HepG2 (cell line): ENCODE results near the gene PITPNM2. TPM values are rescaled to one million over a fixed set of nuclear protein-coding genes. Genes with fewer than 3 reads are reported as not detected.

Experiments
- ARHGAP35 ChIP-seq: sonication (generic); formaldehyde crosslinking; IDR thresholded peaks from 2 replicates; pipeline ENCODE4 v1.9.0; 2022; ENCODE audit warnings: mild to moderate bottlenecking, inconsistent platforms, moderate library complexity, missing genetic modification reagents, borderline replicate concordance
- ATRX ChIP-seq: sonication (generic); formaldehyde crosslinking; IDR thresholded peaks from 2 replicates; pipeline ENCODE4 v1.4.0; 2020; ENCODE audit warnings: missing genetic modification reagents, borderline replicate concordance
- FOXA1 ChIP-seq, 2 experiments: fragments of 450-650 bp in 1 of 2; sonication (generic) in 1 of 2; formaldehyde crosslinking in 1 of 2; IDR thresholded peaks; 2 replicates each; pipeline versions ENCODE4 v1.4.0 to v1.6.1; 2016 to 2020; ENCODE audit warnings: missing genetic modification reagents in 1 of 2
- HMGXB4 ChIP-seq, 2 experiments: sonication (generic) in 1 of 2; formaldehyde crosslinking in 1 of 2; IDR thresholded peaks; 2 replicates each; pipeline versions ENCODE4 v1.4.0 to v1.6.1; 2018 to 2020; ENCODE audit warnings: missing genetic modification reagents in 2 of 2, borderline replicate concordance in 1 of 2, low read depth in 1 of 2, mild to moderate bottlenecking in 1 of 2, missing biosample characterization in 1 of 2
- IRF1 ChIP-seq: sonication (generic); formaldehyde crosslinking; IDR thresholded peaks from 2 replicates; pipeline ENCODE4 v1.4.0; 2020; ENCODE audit warnings: low read depth, mild to moderate bottlenecking, missing genetic modification reagents
- KDM5A ChIP-seq: fragments of 200-600 bp; sonication (generic); IDR thresholded peaks from 2 replicates; pipeline ENCODE4 v1.7.0; 2018; ENCODE audit warnings: antibody characterized with exemption, mild to moderate bottlenecking, low read length, borderline replicate concordance
- KLF6 ChIP-seq: IDR thresholded peaks from 2 replicates; pipeline ENCODE4 v1.8.0; 2016; ENCODE audit warnings: missing biosample characterization, missing genetic modification reagents
- PBX3 ChIP-seq: sonication (generic); formaldehyde crosslinking; IDR thresholded peaks from 2 replicates; pipeline ENCODE4 v1.8.1; 2023; ENCODE audit warnings: missing genetic modification reagents, inconsistent platforms, borderline replicate concordance
- SMAD3 ChIP-seq: sonication (generic); formaldehyde crosslinking; IDR thresholded peaks from 2 replicates; pipeline ENCODE4 v1.4.0; 2020; ENCODE audit warnings: missing genetic modification reagents
- THAP11 ChIP-seq: IDR thresholded peaks from 2 replicates; pipeline ENCODE4 v1.6.1; 2016; ENCODE audit warnings: missing biosample characterization, missing genetic modification reagents
- ZBTB38 ChIP-seq: sonication (generic); formaldehyde crosslinking; IDR thresholded peaks from 2 replicates; pipeline ENCODE4 v1.5.1; 2020; ENCODE audit warnings: mild to moderate bottlenecking, missing genetic modification reagents
- ZBTB7A ChIP-seq: sonication (generic); formaldehyde crosslinking; IDR thresholded peaks from 2 replicates; pipeline ENCODE4 v1.8.0; 2022; ENCODE audit warnings: mild to moderate bottlenecking, missing genetic modification reagents
- ZFP90 ChIP-seq: sonication (generic); formaldehyde crosslinking; IDR thresholded peaks from 2 replicates; pipeline ENCODE4 v1.8.0; 2022; ENCODE audit warnings: missing genetic modification reagents, mild to moderate bottlenecking, inconsistent platforms, borderline replicate concordance
- ZNF337 ChIP-seq: sonication (generic); formaldehyde crosslinking; IDR thresholded peaks from 2 replicates; pipeline ENCODE4 v1.5.1; 2020; ENCODE audit warnings: missing genetic modification reagents, low read depth, mild to moderate bottlenecking, borderline replicate concordance
- ZNF362 ChIP-seq: sonication (generic); formaldehyde crosslinking; IDR thresholded peaks from 2 replicates; pipeline ENCODE4 v1.4.0; 2020; ENCODE audit warnings: missing genetic modification reagents, mild to moderate bottlenecking, borderline replicate concordance
- ZNF367 ChIP-seq: sonication (generic); formaldehyde crosslinking; IDR thresholded peaks from 2 replicates; pipeline ENCODE4 v1.4.0; 2020; ENCODE audit warnings: missing genetic modification reagents, borderline replicate concordance
- ZNF577 ChIP-seq: sonication (generic); formaldehyde crosslinking; IDR thresholded peaks from 2 replicates; pipeline ENCODE4 v1.4.0; 2020; ENCODE audit warnings: mild to moderate bottlenecking, low read depth, missing genetic modification reagents, borderline replicate concordance
- ZNF781 ChIP-seq: sonication (generic); formaldehyde crosslinking; IDR thresholded peaks from 2 replicates; pipeline ENCODE4 v1.5.1; 2020; ENCODE audit warnings: borderline replicate concordance, mild to moderate bottlenecking, missing genetic modification reagents; ENCODE audit errors: not compliant biosample characterization
- ZNF800 ChIP-seq: sonication (generic); formaldehyde crosslinking; IDR thresholded peaks from 2 replicates; pipeline ENCODE4 v1.4.0; 2020; ENCODE audit warnings: missing genetic modification reagents
- polyA plus RNA-seq, 8 experiments: library from polyadenylated mRNA; depleted of rRNA in 3 of 8; stranded (reverse) in 7 of 8; unstranded in 1 of 8; fragments of >200 nt; fragmentation: Illumina TruSeq in 4 of 8; extraction: Trizol in 4 of 8; gene quantifications; 2 replicates each; pipeline versions ENCODE4 v1.2.1 to v1.2.3, GENCODE V29; 2011 to 2016; ENCODE audit warnings: low read depth in 4 of 8, missing spikeins in 1 of 8, mixed read lengths in 1 of 8; ENCODE audit not compliant: insufficient read depth in 1 of 8
- total RNA-seq, 5 experiments: library from RNA; depleted of rRNA; stranded (reverse); fragments of >200 nt; fragmentation: Illumina TruSeq; extraction: Trizol; gene quantifications; 2 replicates each; pipeline ENCODE4 v1.2.3, GENCODE V29; 2016; ENCODE audit warnings: low read depth in 1 of 5

The PITPNM2 gene
- total and polyA plus RNA-seq, 2 of the 13 experiments (the other 11 are each of a cell fraction or from before 2014, with no cell fraction given) = 4.2 to 5.3 TPM

- TF ChIP-seq ZBTB38 (CRISPR knock-in tag) = peak; percentile 99
- TF ChIP-seq ZNF367 (CRISPR knock-in tag) = no peak
- no peak for TF ChIP-seq ZNF362 (CRISPR knock-in tag)
- TF ChIP-seq SMAD3 (CRISPR knock-in tag) = no peak
- peak in 1 of 2 experiments; percentile 32; a peak in 1 of 4 replicates for TF ChIP-seq HMGXB4 (CRISPR knock-in tag; IDR thresholded peaks at IDR 0.05; ENCODE audit: borderline replicate concordance in 1 of 2, low read depth in 1 of 2)
- TF ChIP-seq THAP11 (CRISPR knock-in tag) = no peak
- no peak for TF ChIP-seq ZFP90 (CRISPR knock-in tag)
- no peak for TF ChIP-seq IRF1
- TF ChIP-seq ZNF800 (CRISPR knock-in tag) = peak; percentile 64; the same call in 1 of the 2 replicates
- TF ChIP-seq ZNF337 (CRISPR knock-in tag) = no peak
- no peak for TF ChIP-seq ZNF781 (CRISPR knock-in tag)
- no peak for TF ChIP-seq KDM5A
- no peak for TF ChIP-seq PBX3
- no peak for TF ChIP-seq ARHGAP35 (CRISPR knock-in tag)
- no peak for TF ChIP-seq FOXA1 (IDR thresholded peaks at IDR 0.05)
- TF ChIP-seq FOXA1 (CRISPR knock-in tag; IDR thresholded peaks at IDR 0.05) = no peak
- TF ChIP-seq ZBTB7A (CRISPR knock-in tag) = no peak
- no peak for TF ChIP-seq KLF6 (CRISPR knock-in tag)
- no peak for TF ChIP-seq ZNF577 (CRISPR knock-in tag)
- TF ChIP-seq ATRX = no peak
Measured at GRCh38 chr12:123151457-123152454, 866 bp upstream of the PITPNM2 start (continued).
